GM19468 (cell line): ENCODE measurements around the gene PNMA6F.
"Not testable (repeated sequence)": the region's sequence is repeated elsewhere in the genome, so short reads cannot be mapped to it uniquely, and the experiment has no call there.

Experiments used
- ATAC-seq: cut with Tn5 transposase; IDR thresholded peaks from one replicate; pipeline ENCODE4 v1.9.1; 2021; ENCODE audit warnings: mild to moderate bottlenecking, moderate library complexity, moderate number of reproducible peaks; ENCODE audit not compliant: unreplicated experiment; ENCODE audit errors: extremely low read depth

The PNMA6F gene

GRCh38 chrX:153304988-153305736 is 16.4 kb downstream of the PNMA6F start:
- ATAC-seq, result no peak

DNA sequence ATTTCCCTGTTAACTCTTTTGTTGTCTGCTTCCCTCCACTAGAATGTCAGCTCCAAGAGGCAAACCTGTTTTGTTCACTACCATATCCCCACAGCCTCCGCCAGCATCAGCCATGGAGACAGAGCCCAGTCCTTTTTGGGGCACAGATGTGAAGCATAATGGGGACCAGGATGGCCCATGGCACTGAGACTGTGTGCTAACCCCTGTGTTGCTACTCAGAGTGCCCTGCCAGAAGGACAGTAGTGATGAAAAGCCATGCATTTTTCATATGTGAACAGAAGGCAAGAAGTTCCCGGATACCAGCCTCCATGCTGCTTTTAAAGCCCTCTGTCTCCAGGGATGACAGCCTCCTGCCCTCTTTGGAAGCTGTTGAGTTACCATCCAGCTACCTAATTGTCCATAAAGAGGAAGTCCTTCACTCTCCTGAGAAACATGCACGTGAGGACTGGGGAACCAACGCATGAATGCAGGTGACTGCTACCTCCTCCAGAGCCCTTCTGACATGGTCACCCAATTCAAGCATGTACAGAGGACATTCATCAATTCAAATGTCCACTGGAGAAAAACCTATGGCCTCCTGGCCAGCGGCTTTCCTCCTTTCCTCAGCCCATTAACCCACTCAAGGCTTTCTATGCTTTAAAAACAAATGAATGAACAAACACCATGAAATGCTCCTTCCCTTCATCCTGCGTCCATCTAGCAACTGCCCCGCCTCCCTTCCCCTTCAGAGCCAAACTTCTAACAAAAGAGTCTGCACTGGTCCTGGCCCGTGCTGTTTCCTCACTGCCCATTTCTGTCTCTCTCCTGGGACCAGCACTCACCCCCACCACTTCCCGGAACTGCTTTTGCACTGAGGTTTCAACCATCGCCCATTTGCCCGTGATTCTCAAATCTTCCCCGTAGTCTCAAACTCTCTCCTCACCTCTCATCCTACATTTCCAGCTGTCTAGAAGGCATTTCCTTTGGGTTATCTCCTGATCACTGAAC is 18.0 kb downstream of the PNMA6F start:
- no peak for ATAC-seq

DNA sequence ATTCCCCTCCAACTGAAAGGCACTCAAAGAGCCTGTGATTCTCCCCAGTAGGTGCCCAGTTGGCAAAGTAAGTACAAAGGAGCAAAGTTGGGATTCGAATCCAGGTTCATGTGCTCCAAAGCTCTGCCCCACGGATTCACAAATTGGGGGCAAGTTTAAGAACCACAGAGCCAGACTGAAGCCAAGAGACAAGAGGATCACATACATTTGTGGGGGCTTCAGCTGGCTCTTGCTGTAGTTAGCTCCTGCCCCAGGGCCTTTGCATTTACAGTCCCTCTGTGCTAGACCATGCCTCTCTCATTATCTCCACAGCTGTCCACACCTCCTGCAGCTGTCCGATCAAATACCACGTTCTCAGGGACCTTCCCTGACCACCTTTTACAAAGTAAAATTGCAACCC is 18.8 kb downstream of the PNMA6F start:
- no peak for ATAC-seq

DNA sequence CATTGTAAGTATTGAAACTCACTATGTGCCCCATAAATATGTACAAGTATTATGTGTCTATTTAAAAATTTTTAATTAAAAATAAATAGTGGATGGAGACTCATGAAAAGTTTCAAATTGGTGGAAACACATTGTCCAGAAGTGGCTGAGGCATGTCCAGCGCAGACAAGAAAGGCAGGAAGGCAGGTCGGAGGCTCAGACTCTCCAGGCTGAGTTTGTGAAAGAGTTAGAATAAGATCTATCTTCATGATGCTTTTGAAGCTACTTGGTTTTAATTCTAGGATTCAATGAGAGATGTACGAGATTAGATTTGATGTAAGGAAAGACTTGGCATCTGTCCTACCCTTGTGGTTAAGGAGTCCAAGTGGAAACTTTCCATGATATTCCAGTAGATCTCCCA is 19.8 kb downstream of the PNMA6F start:
- ATAC-seq, result no peak

- ATAC-seq, result no peak
These were observed 21.7 kb downstream of the PNMA6F start for GRCh38 chrX:153299855-153300254.

- ATAC-seq, result no peak
These were observed 24.2 kb downstream of the PNMA6F start for GRCh38 chrX:153297376-153297775.

DNA sequence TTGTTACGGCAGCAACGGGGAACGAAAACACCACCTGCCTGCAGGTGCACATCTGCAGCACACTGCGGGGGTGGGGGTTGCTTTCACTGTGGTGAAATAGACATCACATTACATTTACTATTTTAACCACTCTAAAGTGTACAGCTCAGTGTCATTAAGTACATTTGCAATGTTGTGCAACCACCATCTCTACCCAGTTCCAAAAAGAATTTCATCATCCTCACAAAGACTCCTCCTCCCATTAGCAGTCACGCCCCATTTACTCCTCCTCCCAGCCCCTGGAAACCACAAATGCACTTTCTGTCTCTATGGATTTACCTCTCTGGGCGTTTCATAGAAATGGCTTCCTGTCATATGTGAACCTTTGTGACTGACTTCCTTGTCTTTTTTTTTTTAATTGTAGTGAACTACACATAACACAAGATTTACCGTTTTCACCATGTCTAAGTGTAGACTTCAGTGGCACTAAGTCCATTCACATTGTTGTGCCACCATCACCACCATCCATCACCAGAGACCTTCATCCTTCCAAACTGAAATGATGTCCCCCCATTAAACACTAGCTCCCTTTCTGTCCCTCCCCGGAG is 28.0 kb downstream of the PNMA6F start:
- ATAC-seq, result not testable (repeated sequence)

DNA sequence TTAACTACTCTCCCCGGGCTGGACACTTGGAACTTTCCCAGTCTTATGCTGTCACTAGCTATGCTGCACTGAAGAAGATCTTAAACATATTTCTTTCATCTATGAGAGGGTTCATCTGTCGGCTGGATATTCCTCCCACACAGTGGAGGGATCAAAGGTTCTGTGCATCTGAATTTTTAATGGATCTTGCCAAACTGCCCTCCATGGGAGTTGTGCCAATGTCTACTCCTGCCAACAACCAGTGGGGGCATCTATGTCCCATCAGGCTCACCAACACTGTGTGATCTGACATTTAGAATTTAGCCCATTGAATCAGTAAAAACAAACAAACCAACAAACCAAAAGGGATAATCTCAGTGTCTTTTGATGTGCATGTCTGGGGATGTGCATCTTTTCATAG is 32.8 kb downstream of the PNMA6F start:
- ATAC-seq, result not testable (repeated sequence)

GRCh38 chrX:153285678-153286077 is 35.9 kb downstream of the PNMA6F start:
- ATAC-seq, result not testable (repeated sequence)

DNA sequence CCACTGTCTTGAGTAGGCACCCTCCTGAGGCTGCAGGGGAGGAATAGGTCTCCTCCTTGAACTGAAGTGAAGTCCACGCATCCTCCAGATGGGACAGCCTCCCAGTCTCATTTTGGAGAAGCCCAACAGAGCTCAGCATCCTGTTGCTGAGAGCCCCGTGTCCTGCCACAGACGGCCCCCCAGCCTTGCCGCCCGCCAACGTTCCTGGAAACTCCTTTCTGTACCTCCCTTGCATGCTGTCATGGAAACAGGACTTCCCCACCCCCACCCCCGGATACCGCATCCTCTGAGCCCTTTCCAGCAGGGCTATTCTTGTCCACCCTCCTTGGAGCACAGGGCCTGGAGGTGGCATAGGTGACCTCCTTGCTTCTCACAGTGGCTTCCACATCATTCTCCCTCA is 37.6 kb downstream of the PNMA6F start:
- ATAC-seq, result not testable (repeated sequence)

DNA sequence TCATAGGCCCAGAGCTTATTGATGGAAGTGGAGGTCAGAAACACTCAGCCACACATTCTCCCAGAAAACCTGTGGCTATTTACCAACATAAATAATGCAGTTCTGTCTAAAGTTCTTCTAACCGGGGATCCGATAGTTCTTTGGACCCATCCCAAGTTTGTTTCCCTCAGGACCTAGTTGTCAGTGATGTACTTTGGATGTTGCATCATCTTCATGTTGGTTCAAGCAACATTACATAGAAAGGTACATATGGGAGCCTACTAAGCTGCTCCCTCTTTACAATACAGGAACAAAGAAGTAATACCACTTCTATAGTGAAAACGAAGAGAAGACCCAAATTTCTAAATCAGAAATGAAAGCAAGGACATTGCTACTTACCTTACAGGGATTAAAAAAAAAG is 39.8 kb downstream of the PNMA6F start:
- ATAC-seq, result not testable (repeated sequence)

- not testable (repeated sequence) for ATAC-seq
These were observed 42.3 kb downstream of the PNMA6F start for GRCh38 chrX:153279304-153279703.

GRCh38 chrX:153276049-153276448 is 45.5 kb downstream of the PNMA6F start:
- not testable (repeated sequence) for ATAC-seq

GRCh38 chrX:153275418-153275817 is 46.1 kb downstream of the PNMA6F start:
- ATAC-seq, result not testable (repeated sequence)

DNA sequence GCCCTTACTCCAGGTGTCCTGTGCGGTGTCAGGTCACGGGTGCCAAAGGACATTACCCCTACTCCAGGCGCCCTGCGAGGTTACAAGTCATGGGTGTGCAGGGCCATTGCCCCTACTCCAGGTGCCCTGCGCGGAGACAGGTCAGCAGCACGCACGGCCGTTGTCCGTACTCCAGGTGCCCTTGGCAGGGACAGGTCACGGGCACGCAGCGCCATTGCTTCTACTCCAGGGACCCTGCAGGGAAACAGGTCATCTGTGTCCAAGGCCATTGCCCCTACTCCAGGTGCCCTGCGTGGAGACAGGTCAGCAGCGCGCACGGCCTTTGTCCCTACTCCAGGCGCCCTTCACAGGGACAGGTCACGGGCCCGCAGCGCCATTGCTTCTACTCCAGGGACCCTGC is 49.0 kb downstream of the PNMA6F start:
- not testable (repeated sequence) for ATAC-seq

GRCh38 chrX:153272070-153272469 is 49.5 kb downstream of the PNMA6F start:
- ATAC-seq, result not testable (repeated sequence)
